GM23338 (cell line): Measurements from ENCODE around the gene LIMK2. TPM values are rescaled to one million over a fixed set of nuclear protein-coding genes. Genes with fewer than 3 reads are reported as not detected.

Experiments
- CREB1 ChIP-seq: fragments of 250-450 bp; sonication (Bioruptor Pico); IDR thresholded peaks from 2 replicates; pipeline ENCODE4 v1.5.0; 2020; ENCODE audit warnings: low read depth, mild to moderate bottlenecking, moderate library complexity
- EZH2phosphoT487 ChIP-seq: fragments of 200-600 bp; sonication (generic); IDR thresholded peaks from one replicate; pipeline ENCODE4 v1.8.1; 2018; ENCODE audit warnings: antibody characterized with exemption; ENCODE audit not compliant: unreplicated experiment
- JUNB ChIP-seq: IDR thresholded peaks from one replicate; pipeline ENCODE4 v1.6.1; 2016; ENCODE audit warnings: antibody characterized with exemption; ENCODE audit not compliant: unreplicated experiment
- POLR2AphosphoS5 ChIP-seq: IDR thresholded peaks from 2 replicates; pipeline ENCODE4 v1.6.1; 2016; ENCODE audit warnings: antibody characterized with exemption, low read depth
- STAT1 ChIP-seq: IDR thresholded peaks from one replicate; pipeline ENCODE4 v1.6.1; 2016; ENCODE audit warnings: antibody characterized with exemption; ENCODE audit not compliant: unreplicated experiment
- ZNF114 ChIP-seq: fragments of 250-450 bp; sonication (Bioruptor Pico); IDR thresholded peaks from 2 replicates; pipeline ENCODE4 v1.5.0; 2020; ENCODE audit warnings: mild to moderate bottlenecking, moderate library complexity
- ZNF331 ChIP-seq: fragments of 250-450 bp; sonication (Bioruptor Pico); IDR thresholded peaks from 2 replicates; pipeline ENCODE4 v1.5.0; 2020; ENCODE audit warnings: low read depth, mild to moderate bottlenecking, moderate library complexity
- ZNF462 ChIP-seq: fragments of 250-450 bp; sonication (Bioruptor Pico); IDR thresholded peaks from 2 replicates; pipeline ENCODE4 v1.5.0; 2020; ENCODE audit warnings: mild to moderate bottlenecking, moderate library complexity
- polyA plus RNA-seq: library from polyadenylated mRNA; unstranded; fragments of >200 nt; fragmentation: Nextera tagmentation; extraction: Ambion mirVana; gene quantifications from 2 replicates; pipeline ENCODE4 v1.2.1, GENCODE V29; 2016
- total RNA-seq: library from RNA; depleted of rRNA; stranded (reverse); fragments of >200 nt; shearing (Covaris generic); gene quantifications from 2 replicates; pipeline ENCODE4 v1.2.3, GENCODE V29; 2014
- TF ChIP-seq, protein P1 (sequence below): IDR thresholded peaks from one replicate; pipeline ENCODE4 v1.6.1; 2018; ENCODE audit warnings: antibody characterized with exemption; ENCODE audit not compliant: unreplicated experiment

Gene LIMK2
- total and polyA plus RNA-seq, 2 experiments from 2014 or later = 12.5 to 39.8 TPM

GRCh38 chr22:31279327-31279669 lies 67.2 kb downstream of the LIMK2 start (continued):
- no peak for TF ChIP-seq ZNF462
- no peak for TF ChIP-seq POLR2AphosphoS5
- TF ChIP-seq EZH2phosphoT487 = no peak
- TF ChIP-seq ZNF114 = no peak
- no peak for TF ChIP-seq ZNF331
- TF ChIP-seq STAT1 = no peak
- TF ChIP-seq, protein P1, sequence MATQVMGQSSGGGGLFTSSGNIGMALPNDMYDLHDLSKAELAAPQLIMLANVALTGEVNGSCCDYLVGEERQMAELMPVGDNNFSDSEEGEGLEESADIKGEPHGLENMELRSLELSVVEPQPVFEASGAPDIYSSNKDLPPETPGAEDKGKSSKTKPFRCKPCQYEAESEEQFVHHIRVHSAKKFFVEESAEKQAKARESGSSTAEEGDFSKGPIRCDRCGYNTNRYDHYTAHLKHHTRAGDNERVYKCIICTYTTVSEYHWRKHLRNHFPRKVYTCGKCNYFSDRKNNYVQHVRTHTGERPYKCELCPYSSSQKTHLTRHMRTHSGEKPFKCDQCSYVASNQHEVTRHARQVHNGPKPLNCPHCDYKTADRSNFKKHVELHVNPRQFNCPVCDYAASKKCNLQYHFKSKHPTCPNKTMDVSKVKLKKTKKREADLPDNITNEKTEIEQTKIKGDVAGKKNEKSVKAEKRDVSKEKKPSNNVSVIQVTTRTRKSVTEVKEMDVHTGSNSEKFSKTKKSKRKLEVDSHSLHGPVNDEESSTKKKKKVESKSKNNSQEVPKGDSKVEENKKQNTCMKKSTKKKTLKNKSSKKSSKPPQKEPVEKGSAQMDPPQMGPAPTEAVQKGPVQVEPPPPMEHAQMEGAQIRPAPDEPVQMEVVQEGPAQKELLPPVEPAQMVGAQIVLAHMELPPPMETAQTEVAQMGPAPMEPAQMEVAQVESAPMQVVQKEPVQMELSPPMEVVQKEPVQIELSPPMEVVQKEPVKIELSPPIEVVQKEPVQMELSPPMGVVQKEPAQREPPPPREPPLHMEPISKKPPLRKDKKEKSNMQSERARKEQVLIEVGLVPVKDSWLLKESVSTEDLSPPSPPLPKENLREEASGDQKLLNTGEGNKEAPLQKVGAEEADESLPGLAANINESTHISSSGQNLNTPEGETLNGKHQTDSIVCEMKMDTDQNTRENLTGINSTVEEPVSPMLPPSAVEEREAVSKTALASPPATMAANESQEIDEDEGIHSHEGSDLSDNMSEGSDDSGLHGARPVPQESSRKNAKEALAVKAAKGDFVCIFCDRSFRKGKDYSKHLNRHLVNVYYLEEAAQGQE = no peak
- no peak for TF ChIP-seq CREB1 (CRISPR knock-in tag)
- TF ChIP-seq JUNB = no peak
